ENCODE data around the gene EQTN. TPM values are rescaled to one million over a fixed set of nuclear protein-coding genes. Genes with fewer than 3 reads are reported as not detected.

The EQTN gene
- total and polyA plus RNA-seq, 2 of the 4 experiments (the other 2 are of a cell fraction) = not detected

- Histone ChIP-seq H3K27ac (ENCODE audit: insufficient read depth, low read length) (no peak overlapping the region), H3K4me1 (ENCODE audit: control insufficient read depth, insufficient read depth, low read length) (no peaks in the 10 kb centered on the region; the same call in 1 of the 2 replicates), H2BK120ac (ENCODE audit: low read depth, low read length) (no peak overlapping the region), H3K9me3 (ENCODE audit: control insufficient read depth, insufficient read depth, low read length) (no peaks in the 10 kb centered on the region), H4K20me1 (ENCODE audit: insufficient read depth, low read length) (no peaks in the 10 kb centered on the region), H3K56ac (ENCODE audit: extremely low read depth, insufficient read depth, low read length) (no peak overlapping the region), H2AK5ac (ENCODE audit: low read depth, low read length) (no peak overlapping the region), H2AFZ (replicated peaks; ENCODE audit: low read length, poor library complexity) (no peak overlapping the region), H3K4me2 (ENCODE audit: low read depth, low read length) (no peak overlapping the region), H3K4ac (ENCODE audit: low read depth, low read length) (no peak overlapping the region), H3K23ac (ENCODE audit: low read depth, low read length) (no peak overlapping the region), H3K18ac (ENCODE audit: low read depth, low read length) (no peak overlapping the region), H3K9me1 (ENCODE audit: insufficient read depth, low read length) (no peaks in the 10 kb centered on the region; the same call in 1 of the 2 replicates), H4K8ac (ENCODE audit: low read depth in 2 of 2, low read length in 2 of 2) (no peak overlapping the region), H3K14ac (replicated peaks; ENCODE audit: low read depth, low read length) (no peak overlapping the region), H3K27me3 (ENCODE audit: control insufficient read depth, insufficient read depth, low read length) (peaks cover 34% of the 10 kb centered on the region), H2BK5ac (ENCODE audit: low read depth, low read length, poor library complexity, severe bottlenecking) (no peak overlapping the region), H3K9ac (ENCODE audit: low read depth, low read length) (no peak overlapping the region), H3K79me1 (ENCODE audit: low read depth in 1 of 2, low read length in 2 of 2) (no peaks in the 10 kb centered on the region), H4K91ac (ENCODE audit: insufficient read depth, low read depth, low read length) (no peak overlapping the region), H2BK20ac (ENCODE audit: low read depth, low read length) (no peak overlapping the region), H4K5ac (ENCODE audit: low read depth, low read length) (no peak overlapping the region), H3K4me3 (ENCODE audit: insufficient read depth, low read depth, low read length) (no peak overlapping the region), H3K36me3 (ENCODE audit: control insufficient read depth, insufficient read depth, low read length) (no peaks in the 10 kb centered on the region), H2BK15ac (ENCODE audit: low read depth, low read length) (no peak overlapping the region), H2AK9ac (replicated peaks; ENCODE audit: low read depth, low read length, poor library complexity) (no peak overlapping the region)
- POLR2A ChIA-PET (ENCODE audit: unreplicated experiment) = no interaction called here
- in situ Hi-C loops (cut with MboI; ENCODE audit: low sequenced_read_pairs) = no loop called here
- DNase-seq (no peak), ATAC-seq (ENCODE audit: low read depth) (no peak)
- 56% methylated on average over 2 of the region's 9 CpGs; no CpG with 5 or more reads in 1 of the 2 experiments for WGBS, 2 experiments (ENCODE audit: extremely low coverage in 2 of 2, insufficient read length in 1 of 2)
- dilution Hi-C loops (cut with HindIII; ENCODE audit: low sequenced_read_pairs, unreplicated experiment) = no loop called here
- no TSS peak for BruUV-seq (replicated peaks)
- CTCF ChIA-PET = no interaction called here
- TF ChIP-seq, protein P1, sequence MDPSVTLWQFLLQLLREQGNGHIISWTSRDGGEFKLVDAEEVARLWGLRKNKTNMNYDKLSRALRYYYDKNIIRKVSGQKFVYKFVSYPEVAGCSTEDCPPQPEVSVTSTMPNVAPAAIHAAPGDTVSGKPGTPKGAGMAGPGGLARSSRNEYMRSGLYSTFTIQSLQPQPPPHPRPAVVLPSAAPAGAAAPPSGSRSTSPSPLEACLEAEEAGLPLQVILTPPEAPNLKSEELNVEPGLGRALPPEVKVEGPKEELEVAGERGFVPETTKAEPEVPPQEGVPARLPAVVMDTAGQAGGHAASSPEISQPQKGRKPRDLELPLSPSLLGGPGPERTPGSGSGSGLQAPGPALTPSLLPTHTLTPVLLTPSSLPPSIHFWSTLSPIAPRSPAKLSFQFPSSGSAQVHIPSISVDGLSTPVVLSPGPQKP (IDR thresholded peaks at IDR 0.05; ENCODE audit: borderline replicate concordance, low read depth, low read length) = no peak
- TF ChIP-seq SMC3 (IDR thresholded peaks at IDR 0.05; ENCODE audit: low read depth, low read length) (no peak), MAZ (IDR thresholded peaks at IDR 0.05; ENCODE audit: borderline replicate concordance, low read depth, low read length) (no peak), MXI1 (IDR thresholded peaks at IDR 0.05; ENCODE audit: borderline replicate concordance, low read depth, low read length) (no peak), RFX5 (IDR thresholded peaks at IDR 0.05; ENCODE audit: low read depth, low read length) (no peak), RAD21 (IDR thresholded peaks at IDR 0.05; ENCODE audit: low read length) (no peak), FOS (IDR thresholded peaks at IDR 0.05; ENCODE audit: low read depth, low read length) (no peak), NFE2L2 (IDR thresholded peaks at IDR 0.05; ENCODE audit: low read depth, low read length) (no peak), CEBPB (IDR thresholded peaks at IDR 0.05; ENCODE audit: low read depth, low read length) (no peak), MAFK (IDR thresholded peaks at IDR 0.05; ENCODE audit: low read depth, low read length) (no peak), RCOR1 (IDR thresholded peaks at IDR 0.05; ENCODE audit: insufficient replicate concordance, low read length) (no peak), CHD1 (IDR thresholded peaks at IDR 0.05; ENCODE audit: low read depth, low read length) (no peak), BHLHE40 (IDR thresholded peaks at IDR 0.05; ENCODE audit: low read depth, low read length) (no peak), POLR2A (IDR thresholded peaks at IDR 0.05; ENCODE audit: low read depth, low read length) (no peak)
- TF ChIP-seq, protein P2, sequence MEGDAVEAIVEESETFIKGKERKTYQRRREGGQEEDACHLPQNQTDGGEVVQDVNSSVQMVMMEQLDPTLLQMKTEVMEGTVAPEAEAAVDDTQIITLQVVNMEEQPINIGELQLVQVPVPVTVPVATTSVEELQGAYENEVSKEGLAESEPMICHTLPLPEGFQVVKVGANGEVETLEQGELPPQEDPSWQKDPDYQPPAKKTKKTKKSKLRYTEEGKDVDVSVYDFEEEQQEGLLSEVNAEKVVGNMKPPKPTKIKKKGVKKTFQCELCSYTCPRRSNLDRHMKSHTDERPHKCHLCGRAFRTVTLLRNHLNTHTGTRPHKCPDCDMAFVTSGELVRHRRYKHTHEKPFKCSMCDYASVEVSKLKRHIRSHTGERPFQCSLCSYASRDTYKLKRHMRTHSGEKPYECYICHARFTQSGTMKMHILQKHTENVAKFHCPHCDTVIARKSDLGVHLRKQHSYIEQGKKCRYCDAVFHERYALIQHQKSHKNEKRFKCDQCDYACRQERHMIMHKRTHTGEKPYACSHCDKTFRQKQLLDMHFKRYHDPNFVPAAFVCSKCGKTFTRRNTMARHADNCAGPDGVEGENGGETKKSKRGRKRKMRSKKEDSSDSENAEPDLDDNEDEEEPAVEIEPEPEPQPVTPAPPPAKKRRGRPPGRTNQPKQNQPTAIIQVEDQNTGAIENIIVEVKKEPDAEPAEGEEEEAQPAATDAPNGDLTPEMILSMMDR (conservative IDR thresholded peaks at IDR 0.05; ENCODE audit: low read depth, low read length) = no peak
- TF ChIP-seq, protein P3, sequence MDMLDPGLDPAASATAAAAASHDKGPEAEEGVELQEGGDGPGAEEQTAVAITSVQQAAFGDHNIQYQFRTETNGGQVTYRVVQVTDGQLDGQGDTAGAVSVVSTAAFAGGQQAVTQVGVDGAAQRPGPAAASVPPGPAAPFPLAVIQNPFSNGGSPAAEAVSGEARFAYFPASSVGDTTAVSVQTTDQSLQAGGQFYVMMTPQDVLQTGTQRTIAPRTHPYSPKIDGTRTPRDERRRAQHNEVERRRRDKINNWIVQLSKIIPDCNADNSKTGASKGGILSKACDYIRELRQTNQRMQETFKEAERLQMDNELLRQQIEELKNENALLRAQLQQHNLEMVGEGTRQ (IDR thresholded peaks at IDR 0.05; ENCODE audit: low read depth, low read length) = no peak
- intact Hi-C loops (cut with micrococcal nuclease) = no loop called here
These were observed 44.8 kb upstream of the EQTN start for GRCh38 chr9:27341545-27342294.

Data from IMR-90 (cell line).